Measurements from ENCODE around the gene MUC13.

The MUC13 gene

GRCh38 chr3:124876401-124876878 lies 58.1 kb downstream of the MUC13 start:
- Histone ChIP-seq H3K4me1 (ENCODE audit: insufficient read depth, low read length) (no peaks in the 10 kb centered on the region), H2AFZ (ENCODE audit: low read depth, low read length) (no peak overlapping the region), H3K4me2 (ENCODE audit: insufficient read depth, low read length) (no peak overlapping the region), H3K4me3 (ENCODE audit: low read depth in 1 of 2, low read length in 2 of 2) (no peak overlapping the region), H4K20me1 (ENCODE audit: insufficient read depth, low read length) (no peaks in the 10 kb centered on the region), H3K27me3 (ENCODE audit: insufficient read depth, low read length, poor library complexity) (peaks cover 6% of the 10 kb centered on the region), H3K27ac (ENCODE audit: low read length) (no peak overlapping the region), H3K79me2 (ENCODE audit: insufficient read depth, low read length) (no peaks in the 10 kb centered on the region), H3K36me3 (ENCODE audit: insufficient read depth, low read length) (no peaks in the 10 kb centered on the region), H3K9ac (ENCODE audit: low read depth, low read length) (no peak overlapping the region), H3K9me3 (ENCODE audit: insufficient read depth, low read length, severe bottlenecking) (no peaks in the 10 kb centered on the region)
- TF ChIP-seq CTCF (IDR thresholded peaks at IDR 0.05; ENCODE audit: borderline replicate concordance, extremely low read depth, low read length, poor library complexity, severe bottlenecking) (no peak), EZH2 (IDR thresholded peaks at IDR 0.05; ENCODE audit: borderline replicate concordance, low read depth, low read length, severe bottlenecking) (no peak)
- DNase-seq = no peak
- ATAC-seq (ENCODE audit: insufficient read depth, low read depth) = no peak

GRCh38 chr3:124873226-124873625 lies 61.3 kb downstream of the MUC13 start:
- no peak overlapping the region for H3K4me2 ChIP-seq (ENCODE audit: insufficient read depth, low read length)
- H3K79me2 ChIP-seq (ENCODE audit: insufficient read depth, low read length) = no peaks in the 10 kb centered on the region
- ATAC-seq (ENCODE audit: insufficient read depth, low read depth) = no peak

GRCh38 chr3:124867511-124867910 lies 67.0 kb downstream of the MUC13 start:
- no peak overlapping the region for H3K4me3 ChIP-seq (ENCODE audit: low read depth in 1 of 2, low read length in 2 of 2)
- DNase-seq (no peak), ATAC-seq (ENCODE audit: insufficient read depth, low read depth) (no peak)
- H4K20me1 ChIP-seq (ENCODE audit: insufficient read depth, low read length) = no peaks in the 10 kb centered on the region
- H3K27me3 ChIP-seq (ENCODE audit: insufficient read depth, low read length, poor library complexity) = peaks cover 8% of the 10 kb centered on the region
- no peaks in the 10 kb centered on the region for H3K9me3 ChIP-seq (ENCODE audit: insufficient read depth, low read length, severe bottlenecking)
- TF ChIP-seq EZH2 (IDR thresholded peaks at IDR 0.05; ENCODE audit: borderline replicate concordance, low read depth, low read length, severe bottlenecking) (no peak), CTCF (IDR thresholded peaks at IDR 0.05; ENCODE audit: borderline replicate concordance, extremely low read depth, low read length, poor library complexity, severe bottlenecking) (no peak)
- no peaks in the 10 kb centered on the region for H3K79me2 ChIP-seq (ENCODE audit: insufficient read depth, low read length)
- no peaks in the 10 kb centered on the region for H3K4me1 ChIP-seq (ENCODE audit: insufficient read depth, low read length)
- no peak overlapping the region for H3K27ac ChIP-seq (ENCODE audit: low read length)
- no peak overlapping the region for H3K4me2 ChIP-seq (ENCODE audit: insufficient read depth, low read length)
- no peak overlapping the region for H3K9ac ChIP-seq (ENCODE audit: low read depth, low read length)
- H3K36me3 ChIP-seq (ENCODE audit: insufficient read depth, low read length) = no peaks in the 10 kb centered on the region
- no peak overlapping the region for H2AFZ ChIP-seq (ENCODE audit: low read depth, low read length)

More at GRCh38 chr3:124873226-124873625, 61.3 kb downstream of the MUC13 start:
- no peak overlapping the region for H2AFZ ChIP-seq (ENCODE audit: low read depth, low read length)
- H3K9me3 ChIP-seq (ENCODE audit: insufficient read depth, low read length, severe bottlenecking) = no peaks in the 10 kb centered on the region
- H3K27ac ChIP-seq (ENCODE audit: low read length) = no peak overlapping the region
- no peaks in the 10 kb centered on the region for H3K36me3 ChIP-seq (ENCODE audit: insufficient read depth, low read length)
- H3K4me1 ChIP-seq (ENCODE audit: insufficient read depth, low read length) = no peaks in the 10 kb centered on the region
- H3K27me3 ChIP-seq (ENCODE audit: insufficient read depth, low read length, poor library complexity) = peaks cover 6% of the 10 kb centered on the region
- no peaks in the 10 kb centered on the region for H4K20me1 ChIP-seq (ENCODE audit: insufficient read depth, low read length)
- H3K4me3 ChIP-seq (ENCODE audit: low read depth in 1 of 2, low read length in 2 of 2) = no peak overlapping the region
- DNase-seq = no peak
- no peak overlapping the region for H3K9ac ChIP-seq (ENCODE audit: low read depth, low read length)
- TF ChIP-seq CTCF (IDR thresholded peaks at IDR 0.05; ENCODE audit: borderline replicate concordance, extremely low read depth, low read length, poor library complexity, severe bottlenecking) = no peak
- no peak for TF ChIP-seq EZH2 (IDR thresholded peaks at IDR 0.05; ENCODE audit: borderline replicate concordance, low read depth, low read length, severe bottlenecking)

GRCh38 chr3:124862006-124862405 lies 72.5 kb downstream of the MUC13 start:
- ATAC-seq (ENCODE audit: insufficient read depth, low read depth) (no peak), DNase-seq (no peak)
- H3K36me3 ChIP-seq (ENCODE audit: insufficient read depth, low read length) = no peaks in the 10 kb centered on the region
- no peaks in the 10 kb centered on the region for H3K9me3 ChIP-seq (ENCODE audit: insufficient read depth, low read length, severe bottlenecking)
- no peak overlapping the region for H3K4me2 ChIP-seq (ENCODE audit: insufficient read depth, low read length)
- no peak overlapping the region for H3K4me3 ChIP-seq (ENCODE audit: low read depth in 1 of 2, low read length in 2 of 2)
- H3K27ac ChIP-seq (ENCODE audit: low read length) = no peak overlapping the region
- H3K27me3 ChIP-seq (ENCODE audit: insufficient read depth, low read length, poor library complexity) = peaks cover 2% of the 10 kb centered on the region
- no peak overlapping the region for H3K9ac ChIP-seq (ENCODE audit: low read depth, low read length)
- H3K79me2 ChIP-seq (ENCODE audit: insufficient read depth, low read length) = no peaks in the 10 kb centered on the region
- no peaks in the 10 kb centered on the region for H4K20me1 ChIP-seq (ENCODE audit: insufficient read depth, low read length)
- no peak overlapping the region for H2AFZ ChIP-seq (ENCODE audit: low read depth, low read length)
- TF ChIP-seq EZH2 (IDR thresholded peaks at IDR 0.05; ENCODE audit: borderline replicate concordance, low read depth, low read length, severe bottlenecking) (no peak), CTCF (IDR thresholded peaks at IDR 0.05; ENCODE audit: borderline replicate concordance, extremely low read depth, low read length, poor library complexity, severe bottlenecking) (no peak)
- H3K4me1 ChIP-seq (ENCODE audit: insufficient read depth, low read length) = no peaks in the 10 kb centered on the region
